OCI-LY1 (cell line): Measurements from ENCODE around the gene GPRIN1.

ENCODE experiments used
- CTCF ChIP-seq: fragments of 200-600 bp; sonication (generic), shearing (Covaris generic); IDR thresholded peaks from 2 replicates; pipeline ENCODE4 v1.5.1; 2017; ENCODE audit warnings: mild to moderate bottlenecking, antibody characterized with exemption, low read length, moderate library complexity, mixed read lengths
- EZH2 ChIP-seq: fragments of 200-600 bp; sonication (generic), shearing (Covaris generic); IDR thresholded peaks from 2 replicates; pipeline ENCODE4 v1.8.0; 2017; ENCODE audit warnings: borderline replicate concordance, mixed run types, mild to moderate bottlenecking, antibody characterized with exemption, low read length, moderate library complexity, mixed read lengths

DNA sequence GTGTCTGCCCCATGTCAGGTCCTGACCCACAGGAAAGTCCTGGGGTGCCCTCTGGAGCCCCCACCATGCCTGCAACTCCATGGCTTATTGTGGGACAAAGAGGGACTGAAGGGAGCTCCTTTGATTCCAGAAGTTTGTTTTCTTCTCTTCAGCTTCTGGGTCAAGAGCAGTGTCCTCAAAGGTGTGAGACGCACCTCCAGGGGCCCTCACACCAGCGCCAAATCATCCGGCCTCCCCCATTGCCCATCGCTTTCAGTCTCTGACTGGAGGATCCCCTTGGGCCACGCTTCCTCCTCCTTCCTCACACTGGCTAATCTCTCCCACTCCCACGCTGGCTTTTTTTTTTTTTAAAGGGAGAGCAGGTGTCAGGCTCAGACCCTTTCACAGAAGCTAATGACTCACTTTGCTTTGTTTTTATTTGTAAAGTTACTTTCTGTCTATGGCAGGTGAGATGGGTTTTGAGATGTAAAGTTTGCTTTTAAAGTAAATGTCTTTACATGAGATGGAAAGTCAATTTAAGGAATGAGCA is 44.1 kb downstream of the GPRIN1 start:
- TF ChIP-seq EZH2 (no peak), CTCF (no peak)
